ENCODE data around the gene P2RX4. TPM values are rescaled to one million over a fixed set of nuclear protein-coding genes. Genes with fewer than 3 reads are reported as not detected.

Gene P2RX4
- total RNA-seq, 1 experiment from 2014 or later: 8.1 TPM

DNA sequence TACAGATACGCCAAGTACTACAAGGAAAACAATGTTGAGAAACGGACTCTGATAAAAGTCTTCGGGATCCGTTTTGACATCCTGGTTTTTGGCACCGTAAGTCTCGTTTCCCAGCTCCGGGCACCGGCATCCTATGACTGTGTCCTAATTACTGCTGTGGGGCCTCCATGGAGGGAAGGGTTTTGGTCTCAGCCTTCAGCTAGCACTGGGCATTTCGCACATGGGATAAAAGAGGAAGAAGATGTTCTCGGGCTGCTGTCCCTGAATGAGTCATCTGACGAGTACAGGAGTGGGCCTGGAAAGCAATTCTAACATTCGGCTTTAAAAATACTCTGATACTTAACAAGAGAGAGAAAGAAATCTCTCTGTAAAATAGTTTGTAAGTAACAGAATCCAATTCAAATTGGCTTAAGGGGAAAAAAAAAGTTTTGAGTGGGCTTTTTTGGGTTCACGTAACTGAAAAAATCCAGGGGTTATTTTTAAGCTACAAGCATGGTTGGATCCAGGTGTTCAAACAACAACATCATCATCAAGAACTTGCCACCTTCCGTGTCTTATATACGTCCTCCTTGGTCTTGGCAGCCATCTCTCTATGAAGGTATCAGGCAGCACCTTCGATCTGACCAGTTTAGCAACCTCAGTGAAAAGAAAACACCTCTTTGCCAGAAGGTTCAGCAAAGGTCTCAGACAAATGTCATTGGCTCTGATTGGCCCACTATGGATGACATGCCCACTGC lies 34.4 kb upstream of the P2RX4 start:
- Histone ChIP-seq H2AFZ (ENCODE audit: low read length) (no peak overlapping the region), H3K23me2 (ENCODE audit: insufficient read length, low read depth, low read length, poor library complexity, severe bottlenecking) (no peaks in the 10 kb centered on the region), H3K27ac (ENCODE audit: insufficient read length, low read depth, low read length) (no peak overlapping the region), H3K4ac (ENCODE audit: low read depth, low read length) (no peak overlapping the region), H3K9ac (ENCODE audit: extremely low read depth, insufficient read length, low read length) (no peak overlapping the region), H3K79me1 (ENCODE audit: insufficient read depth, low read depth, low read length, poor library complexity, severe bottlenecking) (no peaks in the 10 kb centered on the region), H3T11ph (ENCODE audit: low read length) (no peak overlapping the region), H3K23ac (ENCODE audit: insufficient read length, low read depth, low read length) (no peak overlapping the region), H3K4me2 (ENCODE audit: insufficient read depth, insufficient read length, low read length) (no peak overlapping the region), H2BK5ac (ENCODE audit: insufficient read length, low read length) (no peak overlapping the region), H2BK12ac (ENCODE audit: insufficient read length, low read depth, low read length) (no peak overlapping the region), H2BK15ac (ENCODE audit: low read depth, low read length) (no peak overlapping the region), H3K79me2 (ENCODE audit: insufficient read depth, low read length) (no peaks in the 10 kb centered on the region), H3K9me3 (ENCODE audit: control insufficient read depth, low read depth, low read length) (no peaks in the 10 kb centered on the region), H2AK5ac (ENCODE audit: insufficient read length, low read length) (no peak overlapping the region), H2BK120ac (ENCODE audit: low read depth, low read length, poor library complexity, severe bottlenecking) (no peak overlapping the region), H3K56ac (ENCODE audit: insufficient read length, low read depth, low read length) (no peak overlapping the region), H3K4me1 (ENCODE audit: insufficient read depth, low read length) (no peaks in the 10 kb centered on the region), H4K5ac (ENCODE audit: insufficient read length, low read depth, low read length) (no peak overlapping the region), H3K27me3 (ENCODE audit: insufficient read depth, low read length) (no peaks in the 10 kb centered on the region), H3K18ac (ENCODE audit: insufficient read length, low read depth, low read length) (no peak overlapping the region), H3K14ac (ENCODE audit: insufficient read depth, low read length) (no peak overlapping the region), H4K8ac (replicated peaks; ENCODE audit: insufficient read length, low read depth, low read length) (no peak overlapping the region), H4K91ac (ENCODE audit: insufficient read length, low read depth, low read length) (no peak overlapping the region), H2BK20ac (ENCODE audit: low read depth, low read length, poor library complexity, severe bottlenecking) (no peak overlapping the region), H4K20me1 (ENCODE audit: control insufficient read depth, insufficient read depth, insufficient read length) (no peaks in the 10 kb centered on the region)
- Mint-ChIP-seq H3K4me3 (no peak overlapping the region), H3K27ac (no peak overlapping the region), H3K36me3 (ENCODE audit: insufficient read depth in 1 of 3, low read depth in 3 of 3) (no peaks in the 10 kb centered on the region), H3K4me1 (no peaks in the 10 kb centered on the region), H3K27me3 (ENCODE audit: low read depth) (no peaks in the 10 kb centered on the region; the same call in 1 of the 2 replicates), H3K9me3 (no peaks in the 10 kb centered on the region)
- WGBS (ENCODE audit: extremely low coverage, insufficient read length, low lambda C conversion rate): no CpG with 5 or more reads among the region's 16 CpGs
- no peak for TF ChIP-seq CTCF (conservative IDR thresholded peaks at IDR 0.05)
- DNase-seq: no peak

Measured in H9 (cell line).